HEK293 (cell line): ENCODE results near the gene COL5A1.

Experiments
- HOXA7 ChIP-seq: sonication (generic); formaldehyde crosslinking; IDR thresholded peaks from 2 replicates; pipeline ENCODE4 v1.8.1; 2022; ENCODE audit warnings: missing genetic modification reagents, borderline replicate concordance
- HOXC10 ChIP-seq: sonication (generic); formaldehyde crosslinking; IDR thresholded peaks from 2 replicates; pipeline ENCODE4 v1.8.1; 2023; ENCODE audit warnings: mild to moderate bottlenecking, missing genetic modification reagents
- MYNN ChIP-seq: fragments of 450-650 bp; formaldehyde crosslinking; IDR thresholded peaks from 2 replicates; pipeline ENCODE4 v1.5.1; 2016; ENCODE audit warnings: missing biosample characterization, missing genetic modification characterization, borderline replicate concordance
- TCF7L2 ChIP-seq: IDR thresholded peaks from 2 replicates; pipeline ENCODE4 v1.6.1; 2011; ENCODE audit warnings: low read depth, mild to moderate bottlenecking, inconsistent platforms, low read length, moderate library complexity, borderline replicate concordance
- ZBTB7A ChIP-seq: fragments of 450-650 bp; formaldehyde crosslinking; IDR thresholded peaks from 2 replicates; pipeline ENCODE4 v1.5.1; 2016; ENCODE audit warnings: low read depth, missing biosample characterization, missing genetic modification characterization
- ZNF239 ChIP-seq: fragments of 450-650 bp; formaldehyde crosslinking; IDR thresholded peaks from 2 replicates; pipeline ENCODE4 v1.5.1; 2016; ENCODE audit warnings: missing biosample characterization, missing genetic modification characterization
- ZNF274 ChIP-seq, 2 experiments: fragments of 200-500 bp in 1 of 2; fragments of 450-650 bp in 1 of 2; sonication (Bioruptor generic) in 1 of 2; formaldehyde crosslinking in 1 of 2; IDR thresholded peaks; 2 replicates each; pipeline versions ENCODE4 v1.5.1 to v1.6.1; 2014 to 2016; ENCODE audit warnings: borderline replicate concordance in 1 of 2, inconsistent platforms in 1 of 2, low read length in 1 of 2, missing biosample characterization in 1 of 2, missing genetic modification characterization in 1 of 2
- ZNF555 ChIP-seq: fragments of 450-650 bp; formaldehyde crosslinking; conservative IDR thresholded peaks from 2 replicates; pipeline ENCODE4 v1.5.1; 2017; ENCODE audit warnings: missing biosample characterization, mild to moderate bottlenecking, missing genetic modification characterization, inconsistent platforms
- ZNF558 ChIP-seq: fragments of 450-650 bp; formaldehyde crosslinking; IDR thresholded peaks from 2 replicates; pipeline ENCODE4 v1.5.1; 2016; ENCODE audit warnings: missing biosample characterization, missing genetic modification characterization
- ZNF571 ChIP-seq: fragments of 450-650 bp; formaldehyde crosslinking; IDR thresholded peaks from 2 replicates; pipeline ENCODE4 v1.5.0; 2017; ENCODE audit warnings: missing biosample characterization, missing genetic modification characterization
- ZNF629 ChIP-seq: fragments of 450-650 bp; formaldehyde crosslinking; IDR thresholded peaks from 2 replicates; pipeline ENCODE4 v1.5.1; 2017; ENCODE audit warnings: missing biosample characterization, missing genetic modification characterization
- ZNF777 ChIP-seq: fragments of 450-650 bp; formaldehyde crosslinking; IDR thresholded peaks from 2 replicates; pipeline ENCODE4 v1.5.1; 2017; ENCODE audit warnings: missing biosample characterization, missing genetic modification characterization, borderline replicate concordance
- TF ChIP-seq, protein P1 (sequence below): fragments of 450-650 bp; formaldehyde crosslinking; IDR thresholded peaks from 2 replicates; pipeline ENCODE4 v1.5.1; 2016; ENCODE audit warnings: missing biosample characterization, missing genetic modification characterization

DNA sequence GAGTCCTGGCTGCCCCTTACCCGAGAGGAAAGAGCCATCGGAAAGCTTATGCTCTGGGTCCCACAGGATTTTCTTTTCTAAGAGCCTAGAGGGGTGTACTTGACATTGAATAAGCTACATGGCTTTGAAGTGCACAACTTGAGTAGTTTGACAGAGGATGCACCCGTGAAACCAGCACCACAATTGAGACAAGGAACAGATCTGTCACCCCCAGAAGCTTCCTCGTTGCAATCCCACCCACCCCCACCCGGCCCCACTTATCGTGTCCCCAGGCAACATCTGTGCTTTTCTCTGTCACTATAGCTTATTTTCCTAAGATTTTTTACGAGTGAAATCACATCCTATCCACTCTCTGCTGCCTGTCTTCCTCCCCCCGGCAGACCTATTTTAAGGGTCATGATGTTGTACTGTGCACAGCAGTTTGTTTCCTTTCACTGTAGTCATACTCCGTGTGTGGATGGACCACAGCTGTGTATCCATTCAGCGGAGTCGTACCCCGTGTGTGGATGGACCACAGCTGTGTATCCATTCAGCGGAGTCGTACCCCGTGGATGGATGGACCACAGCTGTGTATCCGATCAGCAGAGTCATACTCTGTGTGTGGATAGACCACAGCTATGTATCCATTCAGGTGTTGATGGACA is 230.2 kb downstream of the COL5A1 start:
- TF ChIP-seq, protein P1, sequence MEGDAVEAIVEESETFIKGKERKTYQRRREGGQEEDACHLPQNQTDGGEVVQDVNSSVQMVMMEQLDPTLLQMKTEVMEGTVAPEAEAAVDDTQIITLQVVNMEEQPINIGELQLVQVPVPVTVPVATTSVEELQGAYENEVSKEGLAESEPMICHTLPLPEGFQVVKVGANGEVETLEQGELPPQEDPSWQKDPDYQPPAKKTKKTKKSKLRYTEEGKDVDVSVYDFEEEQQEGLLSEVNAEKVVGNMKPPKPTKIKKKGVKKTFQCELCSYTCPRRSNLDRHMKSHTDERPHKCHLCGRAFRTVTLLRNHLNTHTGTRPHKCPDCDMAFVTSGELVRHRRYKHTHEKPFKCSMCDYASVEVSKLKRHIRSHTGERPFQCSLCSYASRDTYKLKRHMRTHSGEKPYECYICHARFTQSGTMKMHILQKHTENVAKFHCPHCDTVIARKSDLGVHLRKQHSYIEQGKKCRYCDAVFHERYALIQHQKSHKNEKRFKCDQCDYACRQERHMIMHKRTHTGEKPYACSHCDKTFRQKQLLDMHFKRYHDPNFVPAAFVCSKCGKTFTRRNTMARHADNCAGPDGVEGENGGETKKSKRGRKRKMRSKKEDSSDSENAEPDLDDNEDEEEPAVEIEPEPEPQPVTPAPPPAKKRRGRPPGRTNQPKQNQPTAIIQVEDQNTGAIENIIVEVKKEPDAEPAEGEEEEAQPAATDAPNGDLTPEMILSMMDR: no peak
- TF ChIP-seq ZNF571 (tag by site-specific recombination) (no peak), HOXA7 (CRISPR knock-in tag) (no peak), ZNF555 (tag by site-specific recombination) (no peak), TCF7L2 (no peak), ZNF274 (IDR thresholded peaks at IDR 0.05; ENCODE audit: low read length) (no peak), ZNF274 (tag by site-specific recombination; IDR thresholded peaks at IDR 0.05; ENCODE audit: borderline replicate concordance) (no peak), ZNF239 (no peak), ZNF629 (tag by site-specific recombination) (no peak), ZBTB7A (tag by site-specific recombination) (no peak), ZNF558 (tag by site-specific recombination) (no peak), HOXC10 (no peak), MYNN (no peak), ZNF777 (tag by site-specific recombination) (no peak)
